ENCODE measurements around the gene PTPN2. TPM values are rescaled to one million over a fixed set of nuclear protein-coding genes. Genes with fewer than 3 reads are reported as not detected.
A peak's percentile ranks its signal among the peaks of the same experiment; 100 is the strongest.
"Not testable (repeated sequence)": the region's sequence is repeated elsewhere in the genome, so short reads cannot be mapped to it uniquely, and the experiment has no call there.

The PTPN2 gene
- total and polyA plus RNA-seq, 5 experiments from 2014 or later = 62.7 to 76.1 (median 71.7) TPM

DNA sequence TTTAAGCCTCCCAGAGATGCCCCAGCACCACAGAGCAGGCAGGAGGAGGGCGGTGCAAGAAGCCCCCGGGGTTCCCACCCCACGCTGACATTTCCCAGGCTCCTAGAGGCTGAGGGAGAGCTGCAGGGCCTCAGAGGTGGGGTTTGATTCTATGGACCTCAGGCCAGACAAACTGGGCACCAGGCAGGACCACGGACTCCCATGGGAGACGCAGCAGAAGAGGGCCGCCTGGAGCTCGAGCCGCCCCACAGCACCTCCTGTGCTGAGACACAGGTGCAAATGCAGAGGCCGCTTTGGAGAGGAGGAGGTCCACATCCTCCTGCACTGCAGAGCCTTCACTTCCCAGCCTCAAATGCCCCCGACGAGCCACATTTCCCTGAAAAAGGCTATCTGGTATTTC is 118.5 kb downstream of the PTPN2 start:
- Mint-ChIP-seq H3K9me3 (no peaks in the 10 kb centered on the region), H3K27me3 (no peaks in the 10 kb centered on the region), H3K27ac (peak overlapping the region in 1 of 10 donors; percentile 11), H3K4me3 (no peak overlapping the region), H3K4me1 (no peaks in the 10 kb centered on the region), H3K36me3 (peaks cover 0 to 5% (median 2%) of the 10 kb centered on the region in 3 donors)
- POLR2A ChIA-PET = no interaction called here
- ATAC-seq (no peak), DNase-seq (no peak)

DNA sequence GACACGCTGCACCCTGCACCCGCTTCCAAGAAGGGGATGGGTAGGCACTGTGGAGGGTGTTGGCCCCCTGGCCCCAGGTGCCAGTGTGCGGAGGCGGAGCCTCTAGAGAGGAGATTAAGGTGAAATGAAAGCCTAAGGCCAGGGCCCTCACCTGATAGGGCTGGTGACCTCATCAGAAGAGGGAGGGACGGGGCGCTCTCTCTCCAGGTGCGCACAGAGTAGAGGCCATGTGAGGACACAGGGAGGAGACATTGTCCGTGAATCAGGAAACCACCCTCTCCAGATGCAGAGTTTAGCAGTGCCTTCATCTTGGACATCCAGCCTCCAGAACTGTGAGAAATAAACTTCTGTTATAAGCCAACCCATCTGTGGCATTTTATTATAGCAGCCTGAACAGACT is 118.9 kb downstream of the PTPN2 start:
- Mint-ChIP-seq H3K27ac (peak overlapping the region in 1 of 10 donors; percentile 11), H3K36me3 (peaks cover 0 to 5% (median 5%) of the 10 kb centered on the region in 3 donors), H3K4me1 (no peaks in the 10 kb centered on the region), H3K27me3 (no peaks in the 10 kb centered on the region), H3K4me3 (no peak overlapping the region), H3K9me3 (no peaks in the 10 kb centered on the region)
- DNase-seq (no peak), ATAC-seq (no peak)
- POLR2A ChIA-PET = no interaction called here

DNA sequence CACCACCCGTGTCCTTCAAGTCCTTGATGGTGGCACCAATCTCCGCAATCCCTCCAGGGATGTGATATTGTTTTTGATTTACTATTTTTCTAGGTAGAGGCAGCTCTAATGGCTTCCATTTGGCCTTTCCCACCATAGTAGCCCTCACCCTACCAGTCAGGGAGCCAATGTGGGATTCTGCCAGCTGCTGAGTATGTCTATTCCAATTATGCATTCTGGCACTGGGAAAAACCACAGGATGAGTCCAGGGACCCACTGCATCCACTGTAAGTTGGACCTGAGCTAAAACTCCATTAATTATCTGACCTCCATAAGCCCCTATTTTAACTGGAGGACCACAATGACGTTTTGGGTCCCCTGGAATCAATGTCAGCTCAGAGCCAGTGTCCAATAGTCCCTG is 125.5 kb downstream of the PTPN2 start:
- H3K27me3 Mint-ChIP-seq, POLR2A ChIA-PET, DNase-seq, H3K4me3 Mint-ChIP-seq, H3K9me3 Mint-ChIP-seq, H3K4me1 Mint-ChIP-seq, H3K27ac Mint-ChIP-seq, ATAC-seq: not testable (repeated sequence)
- H3K36me3 Mint-ChIP-seq = peaks cover 0 to 12% (median 0%) of the 10 kb centered on the region in 3 donors

GRCh38 chr18:12756619-12757239 is 127.3 kb downstream of the PTPN2 start:
- H3K36me3 Mint-ChIP-seq = peaks cover 0 to 11% (median 0%) of the 10 kb centered on the region in 3 donors
- H3K27ac Mint-ChIP-seq, DNase-seq, POLR2A ChIA-PET, H3K4me1 Mint-ChIP-seq, H3K27me3 Mint-ChIP-seq, ATAC-seq, H3K9me3 Mint-ChIP-seq, H3K4me3 Mint-ChIP-seq: not testable (repeated sequence)

DNA sequence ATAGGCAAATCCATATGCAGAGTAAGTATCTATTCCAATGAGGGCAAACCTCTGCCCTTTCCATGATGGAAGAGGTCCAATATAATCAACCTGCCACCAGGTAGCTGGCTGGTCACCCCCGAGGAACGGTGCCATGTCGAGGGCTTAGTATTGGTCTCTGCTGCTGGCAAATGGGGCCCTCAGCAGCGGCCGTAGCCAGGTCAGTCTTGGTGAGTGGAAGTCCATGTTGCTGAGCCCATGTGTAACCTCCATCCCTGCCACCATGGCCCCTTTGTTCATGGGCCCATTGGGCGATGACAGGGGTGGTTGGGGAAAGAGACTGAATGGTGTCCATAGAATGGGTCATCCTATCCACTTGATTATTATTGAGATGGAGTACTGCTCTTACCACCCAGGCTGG is 128.4 kb downstream of the PTPN2 start:
- H3K27ac Mint-ChIP-seq, H3K9me3 Mint-ChIP-seq, H3K4me1 Mint-ChIP-seq, H3K4me3 Mint-ChIP-seq, ATAC-seq, POLR2A ChIA-PET, H3K27me3 Mint-ChIP-seq, DNase-seq: not testable (repeated sequence)
- peaks cover 0 to 11% (median 0%) of the 10 kb centered on the region in 3 donors for H3K36me3 Mint-ChIP-seq

DNA sequence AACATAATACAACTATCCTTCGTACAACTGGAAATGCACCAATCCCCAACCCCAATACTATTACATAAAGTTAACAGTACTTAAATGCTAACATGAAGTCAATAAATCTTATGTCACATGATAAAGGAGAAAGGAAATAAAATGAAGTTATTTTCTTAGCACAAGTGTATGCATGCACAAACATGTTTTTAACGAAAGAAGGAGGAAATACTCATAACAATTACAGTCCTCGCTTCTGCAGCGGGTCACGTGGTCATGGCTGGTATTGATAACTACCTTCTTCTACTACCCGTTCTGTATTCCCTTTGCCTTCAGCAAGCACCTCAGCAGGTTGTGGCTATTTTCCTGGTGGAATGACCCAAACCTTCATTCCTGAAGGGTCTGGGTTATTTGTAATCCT is 129.5 kb downstream of the PTPN2 start:
- DNase-seq = no peak
- H3K27ac Mint-ChIP-seq = no peak overlapping the region
- H3K36me3 Mint-ChIP-seq = peaks cover 0 to 5% (median 0%) of the 10 kb centered on the region in 3 donors
- no peak for ATAC-seq
- POLR2A ChIA-PET = no interaction called here
- H3K27me3 Mint-ChIP-seq = no peaks in the 10 kb centered on the region
- H3K9me3 Mint-ChIP-seq = no peaks in the 10 kb centered on the region
- H3K4me1 Mint-ChIP-seq = peaks cover 4 to 19% (median 16%) of the 10 kb centered on the region in 4 donors
- H3K4me3 Mint-ChIP-seq = no peak overlapping the region

GRCh38 chr18:12751891-12752290 is 132.1 kb downstream of the PTPN2 start:
- peaks cover 0 to 2% (median 0%) of the 10 kb centered on the region in 3 donors for H3K36me3 Mint-ChIP-seq
- no peak overlapping the region for H3K27ac Mint-ChIP-seq
- H3K4me1 Mint-ChIP-seq = peaks cover 10 to 25% (median 22%) of the 10 kb centered on the region in 4 donors
- DNase-seq (no peak), ATAC-seq (no peak)
- no peaks in the 10 kb centered on the region for H3K27me3 Mint-ChIP-seq
- no peaks in the 10 kb centered on the region for H3K9me3 Mint-ChIP-seq
- POLR2A ChIA-PET = no interaction called here
- H3K4me3 Mint-ChIP-seq = no peak overlapping the region

GRCh38 chr18:12751503-12751884 is 132.5 kb downstream of the PTPN2 start:
- H3K9me3 Mint-ChIP-seq = no peaks in the 10 kb centered on the region
- DNase-seq (no peak), ATAC-seq (no peak)
- H3K4me1 Mint-ChIP-seq = peaks cover 10 to 25% (median 22%) of the 10 kb centered on the region in 4 donors
- H3K36me3 Mint-ChIP-seq = peaks cover 0 to 2% (median 0%) of the 10 kb centered on the region in 3 donors
- H3K4me3 Mint-ChIP-seq = no peak overlapping the region
- H3K27me3 Mint-ChIP-seq = no peaks in the 10 kb centered on the region
- POLR2A ChIA-PET = no interaction called here
- no peak overlapping the region for H3K27ac Mint-ChIP-seq

- DNase-seq (no peak), ATAC-seq (no peak)
- no peaks in the 10 kb centered on the region for H3K27me3 Mint-ChIP-seq
- H3K9me3 Mint-ChIP-seq = no peaks in the 10 kb centered on the region
- peak overlapping the region in 3 of 10 donors; percentile 54 to 75 (median 72) for H3K4me3 Mint-ChIP-seq
- peaks cover 0 to 2% (median 0%) of the 10 kb centered on the region in 3 donors for H3K36me3 Mint-ChIP-seq
- POLR2A ChIA-PET = interaction anchor here (1.3 kb wide), 1 partner anchor 25 kb away, joined by 7 read pairs; no protein-coding TSS in a partner anchor
- H3K27ac Mint-ChIP-seq = peak overlapping the region in 5 of 10 donors; percentile 50 to 84 (median 79)
- peaks cover 10 to 25% (median 22%) of the 10 kb centered on the region in 4 donors for H3K4me1 Mint-ChIP-seq
These were observed 133.1 kb downstream of the PTPN2 start for GRCh38 chr18:12750715-12751502.

DNA sequence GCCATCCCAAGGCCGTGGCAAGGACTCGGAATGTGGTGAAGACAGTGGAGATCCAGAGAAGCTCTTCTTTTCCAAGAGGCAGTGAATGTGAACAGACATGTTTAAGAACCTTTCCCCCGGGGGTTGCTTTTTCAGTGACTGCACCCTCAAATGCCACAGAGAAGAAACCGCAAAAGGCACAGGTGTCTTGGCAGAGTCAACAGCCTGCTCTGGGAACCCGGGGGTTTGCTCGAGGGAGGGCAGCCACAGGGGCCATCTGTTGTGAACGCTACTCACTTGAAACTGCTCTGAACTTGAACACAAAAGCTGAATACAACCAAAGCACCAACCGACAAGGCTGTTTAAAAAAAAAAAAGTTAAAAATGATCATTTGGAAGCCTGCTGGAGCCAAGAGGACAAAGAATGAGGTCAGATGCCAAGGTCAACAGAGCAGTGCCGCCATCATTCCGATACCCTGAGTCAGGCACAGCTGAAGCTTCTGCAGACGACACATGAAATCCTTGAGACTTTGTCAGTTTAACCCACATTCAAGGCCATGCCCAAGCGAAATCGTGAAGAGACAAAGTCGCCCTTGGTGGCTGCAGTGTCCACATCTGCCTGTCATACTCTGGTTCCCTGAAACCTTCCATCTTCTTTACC is 133.8 kb downstream of the PTPN2 start:
- H3K27ac Mint-ChIP-seq = peak overlapping the region in 9 of 10 donors; percentile 29 to 85 (median 74)
- peaks cover 10 to 25% (median 22%) of the 10 kb centered on the region in 4 donors for H3K4me1 Mint-ChIP-seq
- peak; percentile 53 to 65 for ATAC-seq
- H3K9me3 Mint-ChIP-seq = no peaks in the 10 kb centered on the region
- peak in 5 of 10 donors; percentile 7 to 49 (median 24) for DNase-seq
- H3K36me3 Mint-ChIP-seq = peaks cover 0 to 2% (median 0%) of the 10 kb centered on the region in 3 donors
- POLR2A ChIA-PET = interaction anchor here (1.3 kb wide), 1 partner anchor 26 kb away, joined by 7 read pairs; no protein-coding TSS in a partner anchor
- no peaks in the 10 kb centered on the region for H3K27me3 Mint-ChIP-seq
- H3K4me3 Mint-ChIP-seq = peak overlapping the region; percentile 2 to 75 (median 48)

GRCh38 chr18:12749121-12749520 is 134.9 kb downstream of the PTPN2 start:
- DNase-seq (no peak), ATAC-seq (no peak)
- Mint-ChIP-seq H3K4me3 (peak overlapping the region in 2 of 10 donors; percentile 10 to 20), H3K36me3 (peaks cover 0 to 2% (median 0%) of the 10 kb centered on the region in 3 donors), H3K27ac (peak overlapping the region in 4 of 10 donors; percentile 11 to 75 (median 55)), H3K27me3 (no peaks in the 10 kb centered on the region), H3K4me1 (peaks cover 10 to 26% (median 22%) of the 10 kb centered on the region in 4 donors), H3K9me3 (no peaks in the 10 kb centered on the region)
- POLR2A ChIA-PET = interaction anchor here (1.1 kb wide), 1 partner anchor 199 kb away, joined by 3 read pairs; no protein-coding TSS in a partner anchor

GRCh38 chr18:12748671-12749070 is 135.4 kb downstream of the PTPN2 start:
- POLR2A ChIA-PET = interaction anchor here (1.1 kb wide), 1 partner anchor 200 kb away, joined by 3 read pairs; no protein-coding TSS in a partner anchor
- Mint-ChIP-seq H3K36me3 (peaks cover 0 to 2% (median 0%) of the 10 kb centered on the region in 3 donors), H3K27ac (peak overlapping the region in 1 of 10 donors; percentile 11), H3K27me3 (no peaks in the 10 kb centered on the region), H3K4me1 (peaks cover 10 to 27% (median 22%) of the 10 kb centered on the region in 4 donors), H3K9me3 (no peaks in the 10 kb centered on the region), H3K4me3 (no peak overlapping the region)
- DNase-seq (no peak), ATAC-seq (no peak)
